HUES64 (cell line): ENCODE data around the gene ANKRD61.

Source experiments
- H3K27ac ChIP-seq: 2 replicates; pipeline ENCODE4 v1.7.0; 2013; ENCODE audit warnings: low read depth, low read length, inconsistent platforms
- H3K27me3 ChIP-seq: 2 replicates; pipeline ENCODE4 v1.6.1; 2013; ENCODE audit warnings: mild to moderate bottlenecking, low read length; ENCODE audit not compliant: insufficient read depth
- H3K36me3 ChIP-seq: 2 replicates; pipeline ENCODE4 v1.6.1; 2013; ENCODE audit warnings: mild to moderate bottlenecking, low read length; ENCODE audit not compliant: insufficient read depth
- H3K4me1 ChIP-seq: 2 replicates; pipeline ENCODE4 v1.6.1; 2013; ENCODE audit warnings: mild to moderate bottlenecking, low read length, moderate library complexity; ENCODE audit not compliant: insufficient read depth
- H3K4me3 ChIP-seq: 2 replicates; pipeline ENCODE4 v1.5.1; 2013; ENCODE audit warnings: mild to moderate bottlenecking, low read length, moderate library complexity
- H3K9ac ChIP-seq: 2 replicates; pipeline ENCODE4 v1.6.1; 2013; ENCODE audit warnings: mild to moderate bottlenecking, low read depth, low read length
- H3K9me3 ChIP-seq: 2 replicates; pipeline ENCODE4 v1.6.1; 2013; ENCODE audit warnings: low read depth, low read length; ENCODE audit not compliant: insufficient read depth
- WGBS: fragments of 150-250, 120-280 bp; methylation state at CpG from one replicate; pipeline ENCODE4 v1.1.7; 2013; ENCODE audit warnings: missing lambda C conversion rate; 5-methylcytosine and 5-hydroxymethylcytosine counted together

ANKRD61 gene

GRCh38 chr7:6016653-6016966 is 14.6 kb upstream of the ANKRD61 start:
- no peak overlapping the region for H3K27ac ChIP-seq
- H3K4me1 ChIP-seq, result no peaks in the 10 kb centered on the region
- H3K9me3 ChIP-seq, result no peaks in the 10 kb centered on the region
- H3K4me3 ChIP-seq, result no peak overlapping the region
- H3K36me3 ChIP-seq, result peaks cover 91% of the 10 kb centered on the region
- no peak overlapping the region for H3K9ac ChIP-seq
- WGBS, result 97% methylated on average over 8 of the region's 8 CpGs
- H3K27me3 ChIP-seq, result no peaks in the 10 kb centered on the region

- Histone ChIP-seq H3K27me3 (no peaks in the 10 kb centered on the region), H3K27ac (no peak overlapping the region), H3K9me3 (no peaks in the 10 kb centered on the region), H3K36me3 (peaks cover 100% of the 10 kb centered on the region), H3K4me3 (no peak overlapping the region), H3K4me1 (no peaks in the 10 kb centered on the region), H3K9ac (no peak overlapping the region)
- WGBS, result 94% methylated on average over 11 of the region's 11 CpGs
These were observed 10.5 kb upstream of the ANKRD61 start for GRCh38 chr7:6020371-6021286.

- Histone ChIP-seq H3K9me3 (no peaks in the 10 kb centered on the region), H3K27ac (no peak overlapping the region), H3K27me3 (no peaks in the 10 kb centered on the region), H3K36me3 (peaks cover 100% of the 10 kb centered on the region), H3K4me1 (no peaks in the 10 kb centered on the region), H3K4me3 (no peak overlapping the region), H3K9ac (no peak overlapping the region)
- 100% methylated on average over 2 of the region's 3 CpGs for WGBS
These were observed 8.5 kb upstream of the ANKRD61 start for GRCh38 chr7:6022707-6023106.

DNA sequence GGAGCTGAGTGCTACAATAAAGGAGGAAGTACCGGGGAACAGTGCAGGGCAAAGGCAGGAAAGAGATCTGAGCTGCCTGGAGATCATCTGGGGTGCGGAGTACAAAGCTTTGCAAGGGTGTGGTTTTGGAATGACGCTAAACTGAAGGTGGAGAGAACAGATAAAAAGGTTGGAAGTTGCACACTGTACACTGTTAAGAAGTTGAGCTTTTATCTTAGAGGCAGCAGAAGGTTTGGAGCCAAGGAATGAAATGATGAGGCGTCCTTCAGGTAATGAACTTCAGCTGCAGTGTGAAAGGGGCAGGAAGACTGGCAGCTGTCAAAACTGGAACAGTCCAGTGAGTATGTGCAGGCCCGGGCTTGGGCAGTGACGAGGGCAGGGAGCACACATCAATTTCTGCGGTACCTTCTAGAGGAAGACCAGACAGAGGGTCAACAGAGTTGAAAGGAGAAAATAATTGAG is 7.2 kb upstream of the ANKRD61 start:
- Histone ChIP-seq H3K27me3 (no peaks in the 10 kb centered on the region), H3K27ac (no peak overlapping the region), H3K4me1 (no peaks in the 10 kb centered on the region), H3K36me3 (peaks cover 100% of the 10 kb centered on the region), H3K9me3 (no peaks in the 10 kb centered on the region), H3K9ac (no peak overlapping the region), H3K4me3 (no peak overlapping the region)
- WGBS, result 96% methylated on average over 7 of the region's 7 CpGs

- peaks cover 95% of the 10 kb centered on the region for H3K36me3 ChIP-seq
- no peak overlapping the region for H3K27ac ChIP-seq
- no peak overlapping the region for H3K9ac ChIP-seq
- H3K4me1 ChIP-seq, result no peaks in the 10 kb centered on the region
- 91% methylated on average over 22 of the region's 22 CpGs for WGBS
- H3K4me3 ChIP-seq, result no peak overlapping the region
- no peaks in the 10 kb centered on the region for H3K27me3 ChIP-seq
- H3K9me3 ChIP-seq, result no peaks in the 10 kb centered on the region
These were observed 5.0 kb upstream of the ANKRD61 start for GRCh38 chr7:6026011-6026819.

DNA sequence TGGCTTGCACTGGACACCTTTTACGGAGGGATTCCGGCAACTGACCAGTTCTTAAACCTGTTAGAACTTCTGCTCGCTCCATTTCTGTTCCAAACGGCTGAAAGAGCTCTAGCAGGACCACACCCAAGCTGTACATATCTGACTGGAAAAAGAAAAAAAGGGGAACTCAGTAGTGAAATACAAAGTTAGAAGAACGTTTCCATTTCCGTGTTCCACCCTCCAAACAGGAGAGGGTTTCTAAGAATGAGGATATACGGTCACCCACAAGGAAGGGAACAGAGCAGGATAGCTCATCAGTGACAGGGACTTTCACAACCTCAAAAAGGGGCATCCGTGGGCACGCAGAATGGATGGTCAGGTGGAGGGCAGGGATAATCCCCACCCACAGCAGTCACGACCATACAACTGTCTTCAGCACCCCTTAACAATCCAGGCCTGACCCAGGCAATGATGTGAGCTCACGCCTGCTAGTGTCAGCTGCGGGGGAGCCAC is 4.3 kb upstream of the ANKRD61 start:
- peaks cover 93% of the 10 kb centered on the region for H3K36me3 ChIP-seq
- H3K9ac ChIP-seq, result no peak overlapping the region

GRCh38 chr7:6027806-6028365 is 3.3 kb upstream of the ANKRD61 start:
- Histone ChIP-seq H3K9me3 (no peaks in the 10 kb centered on the region), H3K27me3 (no peaks in the 10 kb centered on the region), H3K4me3 (no peak overlapping the region), H3K9ac (no peak overlapping the region), H3K36me3 (peaks cover 92% of the 10 kb centered on the region), H3K27ac (no peak overlapping the region), H3K4me1 (no peaks in the 10 kb centered on the region)
- WGBS, result 100% methylated on average over 1 of the region's 1 CpG

More for the DNA sequence above, 4.3 kb upstream of the ANKRD61 start:
- Histone ChIP-seq H3K27ac (no peak overlapping the region), H3K9me3 (no peaks in the 10 kb centered on the region), H3K4me3 (no peak overlapping the region), H3K27me3 (no peaks in the 10 kb centered on the region), H3K4me1 (no peaks in the 10 kb centered on the region)
- WGBS, result 90% methylated on average over 12 of the region's 12 CpGs

GRCh38 chr7:6028563-6028962 is 2.6 kb upstream of the ANKRD61 start:
- Histone ChIP-seq H3K27ac (no peak overlapping the region), H3K36me3 (peaks cover 91% of the 10 kb centered on the region), H3K4me1 (no peaks in the 10 kb centered on the region), H3K9ac (no peak overlapping the region), H3K4me3 (no peak overlapping the region), H3K27me3 (no peaks in the 10 kb centered on the region), H3K9me3 (no peaks in the 10 kb centered on the region)
- 92% methylated on average over 5 of the region's 5 CpGs for WGBS

- Histone ChIP-seq H3K36me3 (peaks cover 85% of the 10 kb centered on the region), H3K9ac (no peak overlapping the region), H3K4me1 (no peaks in the 10 kb centered on the region), H3K9me3 (no peaks in the 10 kb centered on the region), H3K27me3 (no peaks in the 10 kb centered on the region), H3K4me3 (no peak overlapping the region), H3K27ac (no peak overlapping the region)
- WGBS, result 84% methylated on average over 3 of the region's 3 CpGs
These were observed 391 bp downstream of the ANKRD61 start for GRCh38 chr7:6031567-6031966.

GRCh38 chr7:6032167-6032566 is 991 bp downstream of the ANKRD61 start:
- H3K4me3 ChIP-seq, result no peak overlapping the region
- no peaks in the 10 kb centered on the region for H3K27me3 ChIP-seq
- 96% methylated on average over 5 of the region's 5 CpGs for WGBS
- H3K4me1 ChIP-seq, result no peaks in the 10 kb centered on the region
- peaks cover 85% of the 10 kb centered on the region for H3K36me3 ChIP-seq
- no peak overlapping the region for H3K9ac ChIP-seq
- no peak overlapping the region for H3K27ac ChIP-seq
- no peaks in the 10 kb centered on the region for H3K9me3 ChIP-seq

- no peaks in the 10 kb centered on the region for H3K4me1 ChIP-seq
- no peaks in the 10 kb centered on the region for H3K27me3 ChIP-seq
- 97% methylated on average over 7 of the region's 7 CpGs for WGBS
- no peaks in the 10 kb centered on the region for H3K9me3 ChIP-seq
- peaks cover 85% of the 10 kb centered on the region for H3K36me3 ChIP-seq
- no peak overlapping the region for H3K4me3 ChIP-seq
- H3K9ac ChIP-seq, result no peak overlapping the region
- no peak overlapping the region for H3K27ac ChIP-seq
These were observed 1.5 kb downstream of the ANKRD61 start for GRCh38 chr7:6032641-6033040.
